Measurements from ENCODE around the gene TMEM92.

The TMEM92 gene

DNA sequence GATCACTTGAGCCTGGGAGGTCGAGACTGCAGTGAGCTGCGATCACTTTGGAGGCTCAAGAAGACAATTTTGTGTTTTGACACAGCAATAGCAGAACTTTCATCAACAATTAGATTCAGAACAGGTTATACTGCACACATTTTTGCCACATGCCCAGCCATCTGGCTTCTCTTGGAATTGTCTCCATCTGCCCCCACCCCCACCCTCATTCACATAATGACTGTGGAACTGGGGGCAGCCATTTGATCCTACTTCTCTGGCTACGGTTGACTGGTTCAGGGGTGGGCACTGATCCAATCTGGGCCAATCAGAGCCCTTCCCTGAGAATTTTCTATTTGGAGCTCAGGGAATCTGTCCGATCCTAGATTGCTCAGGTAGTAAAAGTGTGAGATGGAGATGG lies 14.0 kb downstream of the TMEM92 start:
- Histone ChIP-seq H2AFZ (ENCODE audit: low read length) (no peak overlapping the region), H2BK120ac (ENCODE audit: low read depth, low read length) (no peak overlapping the region), H3K4me3 (ENCODE audit: low read length in 2 of 2) (no peak overlapping the region)

DNA sequence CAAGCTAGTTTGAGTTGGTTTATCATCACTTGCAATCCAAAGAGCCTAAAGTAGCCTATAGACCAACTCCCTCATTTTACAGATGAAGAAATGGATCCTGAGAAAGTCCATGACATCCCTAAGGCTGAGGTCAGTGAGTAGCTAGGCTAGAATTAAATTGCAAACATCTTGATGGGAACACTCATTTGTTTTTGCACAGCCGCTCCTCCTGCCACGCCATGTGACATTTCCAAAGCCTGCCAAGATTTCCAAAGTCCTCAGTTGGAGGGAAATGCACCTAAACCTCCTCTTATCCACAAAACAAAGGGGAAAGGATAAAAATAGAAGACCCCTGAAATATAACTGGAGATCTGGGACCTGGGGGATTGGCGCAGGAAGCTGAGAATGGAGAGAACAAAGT lies 15.0 kb downstream of the TMEM92 start:
- Histone ChIP-seq H2AK5ac (ENCODE audit: low read depth, low read length) (no peak overlapping the region), H4K91ac (ENCODE audit: low read depth, low read length, poor library complexity) (no peak overlapping the region), H2BK120ac (ENCODE audit: low read depth, low read length) (no peak overlapping the region), H3K4ac (ENCODE audit: low read length) (no peak overlapping the region), H3K18ac (ENCODE audit: low read length) (no peak overlapping the region), H3K4me3 (ENCODE audit: low read length in 2 of 2) (no peak overlapping the region), H3K23ac (ENCODE audit: low read depth, low read length, poor library complexity) (no peak overlapping the region), H4K8ac (ENCODE audit: low read depth, low read length) (no peak overlapping the region), H2BK15ac (ENCODE audit: low read length) (no peak overlapping the region), H3K36me3 (replicated peaks in 1 of 2; ENCODE audit: control insufficient read depth in 2 of 2, insufficient read depth in 2 of 2, low read length in 2 of 2) (no peaks in the 10 kb centered on the region), H2AFZ (ENCODE audit: low read length) (no peak overlapping the region), H3K4me1 (ENCODE audit: control insufficient read depth in 2 of 2, insufficient read depth in 1 of 2, low read depth in 1 of 2, low read length in 2 of 2) (peaks cover 0 to 3% of the 10 kb centered on the region in 2 donors), H3K79me1 (ENCODE audit: low read depth, low read length) (no peaks in the 10 kb centered on the region), H3K14ac (ENCODE audit: low read length) (no peak overlapping the region), H3K27ac (replicated peaks; ENCODE audit: low read length) (no peak overlapping the region), H3K27me3 (ENCODE audit: control insufficient read depth in 3 of 3, insufficient read depth in 3 of 3, low read depth in 1 of 3, low read length in 3 of 3) (peaks cover 0 to 32% (median 0%) of the 10 kb centered on the region in 3 experiments), H2BK5ac (ENCODE audit: low read length) (no peak overlapping the region), H3K9ac (ENCODE audit: low read depth, low read length, poor library complexity) (no peak overlapping the region), H3K4me2 (ENCODE audit: insufficient read depth, low read length, poor library complexity, severe bottlenecking) (no peak overlapping the region), H2BK12ac (ENCODE audit: low read length) (no peak overlapping the region), H3K9me3 (replicated peaks in 1 of 2; ENCODE audit: control insufficient read depth in 2 of 2, insufficient read depth in 1 of 2, low read depth in 1 of 2, low read length in 2 of 2) (no peaks in the 10 kb centered on the region)
- no peak for DNase-seq (ENCODE audit: low spot score)
- no CpG with 5 or more reads among the region's 3 CpGs for WGBS, 2 donors (ENCODE audit: extremely low coverage in 2 of 2, insufficient read length in 2 of 2, insufficient replicate concordance in 1 of 2)

More for the DNA sequence above, 14.0 kb downstream of the TMEM92 start:
- peaks cover 0 to 6% of the 10 kb centered on the region in 2 donors for H3K4me1 ChIP-seq (ENCODE audit: control insufficient read depth in 2 of 2, insufficient read depth in 1 of 2, low read depth in 1 of 2, low read length in 2 of 2)
- H2AK5ac ChIP-seq (ENCODE audit: low read depth, low read length): no peak overlapping the region
- no peak overlapping the region for H3K23ac ChIP-seq (ENCODE audit: low read depth, low read length, poor library complexity)
- no CpG with 5 or more reads among the region's 4 CpGs for WGBS, 2 donors (ENCODE audit: extremely low coverage in 2 of 2, insufficient read length in 2 of 2, insufficient replicate concordance in 1 of 2)
- H3K27me3 ChIP-seq (ENCODE audit: control insufficient read depth in 3 of 3, insufficient read depth in 3 of 3, low read depth in 1 of 3, low read length in 3 of 3): peaks cover 0 to 30% (median 0%) of the 10 kb centered on the region in 3 experiments
- no peak overlapping the region for H3K14ac ChIP-seq (ENCODE audit: low read length)
- no peaks in the 10 kb centered on the region for H3K9me3 ChIP-seq (replicated peaks in 1 of 2; ENCODE audit: control insufficient read depth in 2 of 2, insufficient read depth in 1 of 2, low read depth in 1 of 2, low read length in 2 of 2)
- H3K27ac ChIP-seq (replicated peaks; ENCODE audit: low read length): no peak overlapping the region
- no peak overlapping the region for H3K9ac ChIP-seq (ENCODE audit: low read depth, low read length, poor library complexity)
- no peak overlapping the region for H4K8ac ChIP-seq (ENCODE audit: low read depth, low read length)
- no peak for DNase-seq (ENCODE audit: low spot score)
- H3K18ac ChIP-seq (ENCODE audit: low read length): no peak overlapping the region
- no peaks in the 10 kb centered on the region for H3K36me3 ChIP-seq (replicated peaks in 1 of 2; ENCODE audit: control insufficient read depth in 2 of 2, insufficient read depth in 2 of 2, low read length in 2 of 2)
- H3K4me2 ChIP-seq (ENCODE audit: insufficient read depth, low read length, poor library complexity, severe bottlenecking): no peak overlapping the region
- no peaks in the 10 kb centered on the region for H3K79me1 ChIP-seq (ENCODE audit: low read depth, low read length)
- no peak overlapping the region for H4K91ac ChIP-seq (ENCODE audit: low read depth, low read length, poor library complexity)
- H2BK5ac ChIP-seq (ENCODE audit: low read length): no peak overlapping the region
- H2BK12ac ChIP-seq (ENCODE audit: low read length): no peak overlapping the region
- H2BK15ac ChIP-seq (ENCODE audit: low read length): no peak overlapping the region
- no peak overlapping the region for H3K4ac ChIP-seq (ENCODE audit: low read length)

DNA sequence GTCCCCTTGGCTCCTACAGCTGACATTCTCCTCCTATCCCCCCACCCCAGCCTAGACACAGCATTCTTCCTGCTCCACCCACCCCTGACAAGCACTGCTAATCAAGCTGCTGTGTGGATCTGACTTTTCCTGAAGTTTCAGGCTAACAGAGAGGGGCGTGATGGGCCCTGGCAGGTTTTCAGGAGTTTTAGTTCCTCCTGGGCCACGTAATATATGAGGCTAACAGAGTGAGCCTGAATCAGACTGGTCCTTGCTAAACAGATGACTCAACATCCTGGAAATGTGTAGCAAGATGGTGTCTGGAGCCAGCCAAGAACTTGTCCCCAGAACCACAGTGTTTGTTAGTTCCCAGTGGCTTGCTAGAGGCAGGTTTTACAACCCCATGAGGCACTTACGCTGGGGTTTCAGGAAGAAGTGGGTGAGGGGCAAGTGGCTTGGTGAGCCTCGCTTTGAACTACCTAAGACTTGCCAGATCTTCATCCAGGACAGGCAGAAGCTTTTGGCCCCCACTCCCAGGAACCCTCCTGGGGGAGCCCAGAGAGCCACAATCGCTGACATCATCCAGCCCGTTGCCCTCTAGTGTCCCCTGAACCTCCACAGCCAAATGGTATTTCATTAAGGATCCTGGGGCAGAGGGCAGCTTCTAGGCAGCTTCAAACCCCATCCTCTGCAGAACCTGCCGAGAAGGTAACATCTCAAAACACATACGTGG lies 15.9 kb downstream of the TMEM92 start:
- DNase-seq (ENCODE audit: low spot score): no peak

DNA sequence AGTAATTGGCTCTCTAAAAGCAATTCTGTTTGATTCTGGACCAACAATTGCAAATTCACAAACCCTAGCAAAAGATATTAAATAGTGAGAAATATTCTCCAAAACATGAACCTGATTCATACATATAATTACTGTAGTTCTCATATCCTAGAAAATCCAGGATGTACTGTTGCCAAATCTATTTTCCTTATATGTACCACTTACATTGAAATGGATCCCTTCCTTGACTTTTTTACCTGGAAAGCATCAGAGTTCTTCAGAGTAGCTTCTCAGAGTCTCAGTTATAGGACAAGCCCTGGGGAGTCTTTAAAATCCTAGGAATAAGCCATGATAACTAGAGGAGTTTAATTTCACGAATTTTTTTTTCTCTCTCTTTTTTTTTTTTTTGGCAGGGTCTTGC lies 16.7 kb downstream of the TMEM92 start:
- no peak overlapping the region for H4K8ac ChIP-seq (ENCODE audit: low read depth, low read length)
- no peak overlapping the region for H2BK5ac ChIP-seq (ENCODE audit: low read length)
- no peak overlapping the region for H3K23ac ChIP-seq (ENCODE audit: low read depth, low read length, poor library complexity)
- no peak overlapping the region for H3K4ac ChIP-seq (ENCODE audit: low read length)
- H4K91ac ChIP-seq (ENCODE audit: low read depth, low read length, poor library complexity): no peak overlapping the region
- no peaks in the 10 kb centered on the region for H3K36me3 ChIP-seq (replicated peaks in 1 of 2; ENCODE audit: control insufficient read depth in 2 of 2, insufficient read depth in 2 of 2, low read length in 2 of 2)
- peaks cover 0 to 3% of the 10 kb centered on the region in 2 donors for H3K4me1 ChIP-seq (ENCODE audit: control insufficient read depth in 2 of 2, insufficient read depth in 1 of 2, low read depth in 1 of 2, low read length in 2 of 2)
- DNase-seq (ENCODE audit: low spot score): no peak
- no peak overlapping the region for H2BK15ac ChIP-seq (ENCODE audit: low read length)
- no peak overlapping the region for H3K18ac ChIP-seq (ENCODE audit: low read length)
- no peak overlapping the region for H2AK5ac ChIP-seq (ENCODE audit: low read depth, low read length)
- no peak overlapping the region for H3K4me2 ChIP-seq (ENCODE audit: insufficient read depth, low read length, poor library complexity, severe bottlenecking)
- no peak overlapping the region for H3K27ac ChIP-seq (replicated peaks; ENCODE audit: low read length)
- H2BK120ac ChIP-seq (ENCODE audit: low read depth, low read length): no peak overlapping the region
- no peaks in the 10 kb centered on the region for H3K9me3 ChIP-seq (replicated peaks in 1 of 2; ENCODE audit: control insufficient read depth in 2 of 2, insufficient read depth in 1 of 2, low read depth in 1 of 2, low read length in 2 of 2)
- WGBS, 2 donors (ENCODE audit: extremely low coverage in 2 of 2, insufficient read length in 2 of 2, insufficient replicate concordance in 1 of 2): no CpG with 5 or more reads among the region's 1 CpG
- H2AFZ ChIP-seq (ENCODE audit: low read length): no peak overlapping the region
- no peaks in the 10 kb centered on the region for H3K79me1 ChIP-seq (ENCODE audit: low read depth, low read length)
- H2BK12ac ChIP-seq (ENCODE audit: low read length): no peak overlapping the region
- H3K27me3 ChIP-seq (ENCODE audit: control insufficient read depth in 3 of 3, insufficient read depth in 3 of 3, low read depth in 1 of 3, low read length in 3 of 3): peaks cover 0 to 26% (median 0%) of the 10 kb centered on the region in 3 experiments
- H3K9ac ChIP-seq (ENCODE audit: low read depth, low read length, poor library complexity): no peak overlapping the region
- H3K4me3 ChIP-seq (ENCODE audit: low read length in 2 of 2): no peak overlapping the region
- no peak overlapping the region for H3K14ac ChIP-seq (ENCODE audit: low read length)

More for the DNA sequence above, 15.9 kb downstream of the TMEM92 start:
- Histone ChIP-seq H3K4ac (ENCODE audit: low read length) (no peak overlapping the region), H2BK12ac (ENCODE audit: low read length) (no peak overlapping the region), H2BK5ac (ENCODE audit: low read length) (no peak overlapping the region), H2AFZ (ENCODE audit: low read length) (peak overlapping the region; percentile 61), H4K91ac (ENCODE audit: low read depth, low read length, poor library complexity) (no peak overlapping the region), H4K8ac (ENCODE audit: low read depth, low read length) (no peak overlapping the region), H2BK15ac (ENCODE audit: low read length) (no peak overlapping the region), H3K23ac (ENCODE audit: low read depth, low read length, poor library complexity) (no peak overlapping the region), H3K4me2 (ENCODE audit: insufficient read depth, low read length, poor library complexity, severe bottlenecking) (no peak overlapping the region), H2BK120ac (ENCODE audit: low read depth, low read length) (no peak overlapping the region), H3K18ac (ENCODE audit: low read length) (no peak overlapping the region), H3K79me1 (ENCODE audit: low read depth, low read length) (no peaks in the 10 kb centered on the region), H3K27ac (replicated peaks; ENCODE audit: low read length) (no peak overlapping the region), H3K36me3 (replicated peaks in 1 of 2; ENCODE audit: control insufficient read depth in 2 of 2, insufficient read depth in 2 of 2, low read length in 2 of 2) (no peaks in the 10 kb centered on the region), H3K4me1 (ENCODE audit: control insufficient read depth in 2 of 2, insufficient read depth in 1 of 2, low read depth in 1 of 2, low read length in 2 of 2) (peaks cover 0 to 3% of the 10 kb centered on the region in 2 donors), H2AK5ac (ENCODE audit: low read depth, low read length) (no peak overlapping the region), H3K9me3 (replicated peaks in 1 of 2; ENCODE audit: control insufficient read depth in 2 of 2, insufficient read depth in 1 of 2, low read depth in 1 of 2, low read length in 2 of 2) (no peaks in the 10 kb centered on the region), H3K14ac (ENCODE audit: low read length) (no peak overlapping the region), H3K9ac (ENCODE audit: low read depth, low read length, poor library complexity) (no peak overlapping the region), H3K4me3 (ENCODE audit: low read length in 2 of 2) (no peak overlapping the region), H3K27me3 (ENCODE audit: control insufficient read depth in 3 of 3, insufficient read depth in 3 of 3, low read depth in 1 of 3, low read length in 3 of 3) (peaks cover 0 to 32% (median 0%) of the 10 kb centered on the region in 3 experiments)
- no CpG with 5 or more reads among the region's 8 CpGs for WGBS, 2 donors (ENCODE audit: extremely low coverage in 2 of 2, insufficient read length in 2 of 2, insufficient replicate concordance in 1 of 2)
